Gastrocnemius medialis (tissue), 4 donors: ENCODE results near the gene DCAF8.

Experiments
- POLR2A ChIP-seq, 2 donors: fragments of 450-650 bp; IDR thresholded peaks; one replicate each; pipeline ENCODE4 v1.6.1; 2017; ENCODE audit warnings: antibody characterized with exemption in 2 of 2, mild to moderate bottlenecking in 2 of 2, moderate library complexity in 2 of 2
- TF ChIP-seq, protein P1 (sequence below), 5 experiments: fragments of 450-650 bp in 3 of 5; fragments of 200-600 bp in 2 of 5; sonication (generic) in 2 of 5; IDR thresholded peaks in 4 of 5; conservative IDR thresholded peaks in 1 of 5; 1 replicate in 4 of 5; 2 replicates in 1 of 5; pipeline ENCODE4 v1.5.1; 2016 to 2019; ENCODE audit warnings: antibody characterized with exemption in 5 of 5, mild to moderate bottlenecking in 3 of 5, moderate library complexity in 3 of 5

DNA sequence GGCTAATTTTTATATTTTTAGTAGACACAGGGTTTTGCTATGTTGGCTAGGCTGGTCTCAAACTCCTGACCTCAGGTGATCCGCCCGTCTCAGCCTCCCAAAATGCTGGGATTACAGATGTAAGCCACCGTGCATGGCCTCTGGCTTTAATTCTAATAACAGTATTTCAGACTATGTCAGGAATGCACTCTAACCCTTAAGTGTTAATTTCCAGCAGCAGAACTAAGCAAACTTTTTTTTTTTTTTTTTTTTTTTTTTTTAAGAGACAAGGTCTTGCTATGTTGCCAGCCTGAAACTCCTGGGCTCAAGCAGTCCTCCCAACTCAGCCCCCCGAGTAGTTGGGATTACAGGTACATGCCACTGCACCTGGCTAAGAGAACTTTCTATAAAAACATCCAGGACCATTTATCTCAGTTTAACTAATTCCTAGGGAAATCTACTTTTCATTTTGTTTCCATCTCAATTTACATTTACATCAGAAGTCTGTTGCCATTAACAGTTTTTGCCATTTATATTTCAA lies 6.5 kb downstream of the DCAF8 start:
- TF ChIP-seq, protein P1, sequence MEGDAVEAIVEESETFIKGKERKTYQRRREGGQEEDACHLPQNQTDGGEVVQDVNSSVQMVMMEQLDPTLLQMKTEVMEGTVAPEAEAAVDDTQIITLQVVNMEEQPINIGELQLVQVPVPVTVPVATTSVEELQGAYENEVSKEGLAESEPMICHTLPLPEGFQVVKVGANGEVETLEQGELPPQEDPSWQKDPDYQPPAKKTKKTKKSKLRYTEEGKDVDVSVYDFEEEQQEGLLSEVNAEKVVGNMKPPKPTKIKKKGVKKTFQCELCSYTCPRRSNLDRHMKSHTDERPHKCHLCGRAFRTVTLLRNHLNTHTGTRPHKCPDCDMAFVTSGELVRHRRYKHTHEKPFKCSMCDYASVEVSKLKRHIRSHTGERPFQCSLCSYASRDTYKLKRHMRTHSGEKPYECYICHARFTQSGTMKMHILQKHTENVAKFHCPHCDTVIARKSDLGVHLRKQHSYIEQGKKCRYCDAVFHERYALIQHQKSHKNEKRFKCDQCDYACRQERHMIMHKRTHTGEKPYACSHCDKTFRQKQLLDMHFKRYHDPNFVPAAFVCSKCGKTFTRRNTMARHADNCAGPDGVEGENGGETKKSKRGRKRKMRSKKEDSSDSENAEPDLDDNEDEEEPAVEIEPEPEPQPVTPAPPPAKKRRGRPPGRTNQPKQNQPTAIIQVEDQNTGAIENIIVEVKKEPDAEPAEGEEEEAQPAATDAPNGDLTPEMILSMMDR (IDR thresholded peaks at IDR 0.05 in 4 of 5, conservative IDR thresholded peaks at IDR 0.05 in 1 of 5), result no peak
- TF ChIP-seq POLR2A (IDR thresholded peaks at IDR 0.05), result no peak
